Loucy (cell line): Measurements from ENCODE around the gene UNKL.

Experiments
- H2AFZ ChIP-seq: fragments of 200-600 bp; sonication (generic); 2 replicates; pipeline ENCODE4 v1.6.0; 2016; ENCODE audit warnings: antibody characterized with exemption, mild to moderate bottlenecking, low read length, moderate library complexity
- H3F3A ChIP-seq: fragments of 200-600 bp; 2 replicates; pipeline ENCODE4 v1.6.0; 2016; ENCODE audit warnings: antibody characterized with exemption, low read depth, mild to moderate bottlenecking
- H3K27me3 ChIP-seq: fragments of 200-600 bp; sonication (generic); 2 replicates; pipeline ENCODE4 v1.6.1; 2014; ENCODE audit warnings: low read length, mild to moderate bottlenecking; ENCODE audit not compliant: insufficient read depth, poor library complexity, severe bottlenecking
- H3K36me3 ChIP-seq: fragments of 200-600 bp; sonication (generic); 2 replicates; pipeline ENCODE4 v1.6.1; 2016; ENCODE audit warnings: low read length; ENCODE audit not compliant: insufficient read depth
- H3K4me1 ChIP-seq: fragments of 200-600 bp; sonication (generic); 2 replicates; pipeline ENCODE4 v1.5.1; 2014; ENCODE audit warnings: low read length, mild to moderate bottlenecking; ENCODE audit not compliant: insufficient read depth, poor library complexity, severe bottlenecking
- H3K4me2 ChIP-seq: fragments of 200-600 bp; sonication (generic); 2 replicates; pipeline ENCODE4 v1.6.0; 2014; ENCODE audit warnings: antibody characterized with exemption, low read length, low read depth, mild to moderate bottlenecking; ENCODE audit not compliant: poor library complexity, severe bottlenecking
- H3K4me3 ChIP-seq: fragments of 200-600 bp; sonication (generic); 2 replicates; pipeline ENCODE4 v1.5.1; 2014; ENCODE audit warnings: low read length, mild to moderate bottlenecking, mixed read lengths; ENCODE audit not compliant: poor library complexity, severe bottlenecking
- H3K79me2 ChIP-seq: fragments of 200-600 bp; sonication (generic); 2 replicates; pipeline ENCODE4 v1.6.1; 2014; ENCODE audit warnings: low read length; ENCODE audit not compliant: insufficient read depth
- H3K9ac ChIP-seq: fragments of 200-600 bp; sonication (generic); 2 replicates; pipeline ENCODE4 v1.6.0; 2014; ENCODE audit warnings: mild to moderate bottlenecking, low read depth, low read length, moderate library complexity; ENCODE audit not compliant: poor library complexity, severe bottlenecking
- H3K9me2 ChIP-seq: fragments of 200-600 bp; sonication (generic); replicated peaks from 2 replicates; pipeline ENCODE4 v1.6.1; 2016; ENCODE audit warnings: low read depth, low read length, mixed read lengths
- H3K9me3 ChIP-seq: fragments of 200-600 bp; sonication (generic); 2 replicates; pipeline ENCODE4 v1.6.1; 2014; ENCODE audit warnings: mild to moderate bottlenecking, antibody characterized with exemption, low read length, low read depth; ENCODE audit not compliant: insufficient read depth
- H4K20me1 ChIP-seq: fragments of 200-600 bp; sonication (generic); 2 replicates; pipeline ENCODE4 v1.6.0; 2014; ENCODE audit warnings: antibody characterized with exemption, low read length, mild to moderate bottlenecking; ENCODE audit not compliant: insufficient read depth, poor library complexity, severe bottlenecking
- CTCF ChIP-seq: fragments of 200-600 bp; sonication (generic); conservative IDR thresholded peaks from 2 replicates; pipeline ENCODE4 v1.5.1; 2014; ENCODE audit warnings: mild to moderate bottlenecking, antibody characterized with exemption, low read length
- EZH2phosphoT487 ChIP-seq: fragments of 200-600 bp; IDR thresholded peaks from 2 replicates; pipeline ENCODE4 v1.6.1; 2018; ENCODE audit warnings: antibody characterized with exemption, mild to moderate bottlenecking, moderate library complexity, borderline replicate concordance

The UNKL gene

DNA sequence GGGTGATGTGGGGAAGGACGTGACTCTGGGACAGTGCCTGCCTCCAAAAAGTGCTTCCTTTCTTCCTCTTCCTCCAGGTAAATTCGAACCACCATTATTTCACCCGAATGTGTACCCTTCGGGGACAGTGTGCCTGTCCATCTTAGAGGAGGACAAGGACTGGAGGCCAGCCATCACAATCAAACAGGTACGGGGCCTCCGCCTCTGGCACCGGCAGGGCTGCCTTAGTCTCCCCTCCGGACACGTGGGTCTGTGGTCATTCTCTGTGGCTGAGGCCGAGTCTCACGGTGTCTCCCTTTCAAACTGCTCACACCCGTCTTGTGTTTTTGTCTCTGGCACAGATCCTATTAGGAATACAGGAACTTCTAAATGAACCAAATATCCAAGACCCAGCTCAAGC is 94.4 kb downstream of the UNKL start:
- peaks cover 45% of the 10 kb centered on the region; the same call in 1 of the 2 replicates for H3K36me3 ChIP-seq
- no peak for TF ChIP-seq CTCF
- no peak for TF ChIP-seq EZH2phosphoT487

DNA sequence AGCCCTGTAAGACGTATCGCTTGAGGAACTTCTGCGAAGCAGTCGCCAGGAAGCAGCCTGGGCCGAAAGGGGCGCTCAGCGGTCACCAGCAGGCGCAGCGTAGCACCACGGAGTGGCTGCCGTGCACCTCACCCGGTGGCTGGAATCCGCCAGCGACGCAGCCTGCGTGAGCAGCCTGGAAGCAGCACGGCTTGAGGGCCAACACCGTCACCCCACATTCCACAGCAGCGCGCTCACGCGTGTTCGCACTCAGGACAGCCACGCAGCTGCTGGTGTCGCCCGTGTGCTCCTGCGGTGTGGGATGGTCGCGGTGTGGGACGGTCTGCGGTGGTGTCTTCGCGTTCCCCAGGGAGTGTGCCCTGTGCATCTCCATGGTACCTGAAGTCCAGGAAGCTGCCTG is 95.5 kb downstream of the UNKL start:
- Histone ChIP-seq H3K4me1 (no peaks in the 10 kb centered on the region), H3K36me3 (peaks cover 45% of the 10 kb centered on the region; the same call in 1 of the 2 replicates), H3K27me3 (no peaks in the 10 kb centered on the region), H3K79me2 (peaks cover 12% of the 10 kb centered on the region; the same call in 1 of the 2 replicates), H3K9me3 (no peaks in the 10 kb centered on the region), H3K4me2 (no peak overlapping the region), H3K9me2 (no peaks in the 10 kb centered on the region), H2AFZ (no peak overlapping the region), H3K4me3 (no peak overlapping the region), H3K9ac (no peak overlapping the region), H3F3A (no peaks in the 10 kb centered on the region), H4K20me1 (peaks cover 12% of the 10 kb centered on the region)
- TF ChIP-seq EZH2phosphoT487 (no peak), CTCF (no peak)

More for the DNA sequence above, 94.4 kb downstream of the UNKL start:
- Histone ChIP-seq H3K27me3 (no peaks in the 10 kb centered on the region), H3K4me1 (no peaks in the 10 kb centered on the region), H3K79me2 (peaks cover 2% of the 10 kb centered on the region; the same call in 1 of the 2 replicates), H3F3A (no peaks in the 10 kb centered on the region), H3K4me3 (no peak overlapping the region), H3K9me3 (no peaks in the 10 kb centered on the region), H3K4me2 (no peak overlapping the region), H2AFZ (no peak overlapping the region), H3K9ac (no peak overlapping the region), H3K9me2 (no peaks in the 10 kb centered on the region), H4K20me1 (peaks cover 10% of the 10 kb centered on the region)

- H3F3A ChIP-seq, result no peaks in the 10 kb centered on the region
- H3K79me2 ChIP-seq, result peaks cover 21% of the 10 kb centered on the region; the same call in 1 of the 2 replicates
- TF ChIP-seq EZH2phosphoT487 (no peak), CTCF (no peak)
- no peak overlapping the region for H3K4me3 ChIP-seq
- no peak overlapping the region for H3K4me2 ChIP-seq
- no peaks in the 10 kb centered on the region for H3K27me3 ChIP-seq
- no peak overlapping the region for H3K9ac ChIP-seq
- peaks cover 20% of the 10 kb centered on the region for H4K20me1 ChIP-seq
- no peak overlapping the region for H2AFZ ChIP-seq
- no peaks in the 10 kb centered on the region for H3K9me2 ChIP-seq
- H3K9me3 ChIP-seq, result no peaks in the 10 kb centered on the region
- no peaks in the 10 kb centered on the region for H3K4me1 ChIP-seq
- peaks cover 45% of the 10 kb centered on the region; the same call in 1 of the 2 replicates for H3K36me3 ChIP-seq
Measured at GRCh38 chr16:1318268-1318545, 96.3 kb downstream of the UNKL start.
